ENCODE measurements around the gene TSPAN7.

TSPAN7 gene

GRCh38 chrX:38610849-38611248 lies 49.5 kb downstream of the TSPAN7 start:
- no peak for DNase-seq
- TF ChIP-seq GATA1 (IDR thresholded peaks at IDR 0.05; ENCODE audit: low read depth, low read length) (no peak), POLR2A (IDR thresholded peaks at IDR 0.05; ENCODE audit: low read length) (no peak)

- TF ChIP-seq POLR2A (IDR thresholded peaks at IDR 0.05; ENCODE audit: low read length) (no peak), GATA1 (IDR thresholded peaks at IDR 0.05; ENCODE audit: low read depth, low read length) (no peak)
- DNase-seq = no peak
Measured at GRCh38 chrX:38612281-38612680, 50.9 kb downstream of the TSPAN7 start.

- DNase-seq = no peak
- TF ChIP-seq GATA1 (IDR thresholded peaks at IDR 0.05; ENCODE audit: low read depth, low read length) (no peak), POLR2A (IDR thresholded peaks at IDR 0.05; ENCODE audit: low read length) (no peak)
Measured at GRCh38 chrX:38614485-38614884, 53.1 kb downstream of the TSPAN7 start.

GRCh38 chrX:38616904-38617303 lies 55.6 kb downstream of the TSPAN7 start:
- TF ChIP-seq GATA1 (IDR thresholded peaks at IDR 0.05; ENCODE audit: low read depth, low read length) = no peak
- no peak for TF ChIP-seq POLR2A (IDR thresholded peaks at IDR 0.05; ENCODE audit: low read length)
- DNase-seq = peak in 1 of 2 experiments; percentile 30

GRCh38 chrX:38618180-38618579 lies 56.8 kb downstream of the TSPAN7 start:
- DNase-seq = peak in 1 of 2 experiments; percentile 18
- no peak for TF ChIP-seq GATA1 (IDR thresholded peaks at IDR 0.05; ENCODE audit: low read depth, low read length)
- TF ChIP-seq POLR2A (IDR thresholded peaks at IDR 0.05; ENCODE audit: low read length) = no peak

- DNase-seq = no peak
- no peak for TF ChIP-seq GATA1 (IDR thresholded peaks at IDR 0.05; ENCODE audit: low read depth, low read length)
- no peak for TF ChIP-seq POLR2A (IDR thresholded peaks at IDR 0.05; ENCODE audit: low read length)
Measured at GRCh38 chrX:38620623-38621022, 59.3 kb downstream of the TSPAN7 start.

GRCh38 chrX:38626296-38626695 lies 65.0 kb downstream of the TSPAN7 start:
- DNase-seq = no peak
- TF ChIP-seq GATA1 (IDR thresholded peaks at IDR 0.05; ENCODE audit: low read depth, low read length) (no peak), POLR2A (IDR thresholded peaks at IDR 0.05; ENCODE audit: low read length) (no peak)

- peak; percentile 80 to 84 for DNase-seq
- TF ChIP-seq GATA1 (IDR thresholded peaks at IDR 0.05; ENCODE audit: low read depth, low read length) = no peak
Measured at GRCh38 chrX:38627683-38628082, 66.3 kb downstream of the TSPAN7 start.

GRCh38 chrX:38628587-38628986 lies 67.2 kb downstream of the TSPAN7 start:
- TF ChIP-seq POLR2A (IDR thresholded peaks at IDR 0.05; ENCODE audit: low read length) (no peak), GATA1 (IDR thresholded peaks at IDR 0.05; ENCODE audit: low read depth, low read length) (no peak)
- no peak for DNase-seq

GRCh38 chrX:38632516-38632915 lies 71.2 kb downstream of the TSPAN7 start:
- DNase-seq = peak in 1 of 2 experiments; percentile 7
- no peak for TF ChIP-seq GATA1 (IDR thresholded peaks at IDR 0.05; ENCODE audit: low read depth, low read length)
- TF ChIP-seq POLR2A (IDR thresholded peaks at IDR 0.05; ENCODE audit: low read length) = no peak

GRCh38 chrX:38634665-38635064 lies 73.3 kb downstream of the TSPAN7 start:
- TF ChIP-seq POLR2A (IDR thresholded peaks at IDR 0.05; ENCODE audit: low read length) = no peak
- TF ChIP-seq GATA1 (IDR thresholded peaks at IDR 0.05; ENCODE audit: low read depth, low read length) = no peak

GRCh38 chrX:38636949-38637819 lies 75.8 kb downstream of the TSPAN7 start:
- TF ChIP-seq POLR2A (IDR thresholded peaks at IDR 0.05; ENCODE audit: low read length) (no peak), GATA1 (IDR thresholded peaks at IDR 0.05; ENCODE audit: low read depth, low read length) (no peak)
- no peak for DNase-seq

More at GRCh38 chrX:38634665-38635064, 73.3 kb downstream of the TSPAN7 start:
- DNase-seq = peak; percentile 92 to 97

- peak; percentile 31 to 37 for DNase-seq
- TF ChIP-seq POLR2A (IDR thresholded peaks at IDR 0.05; ENCODE audit: low read length) = no peak
- TF ChIP-seq GATA1 (IDR thresholded peaks at IDR 0.05; ENCODE audit: low read depth, low read length) = no peak
Measured at GRCh38 chrX:38638952-38639529, 77.7 kb downstream of the TSPAN7 start.

GRCh38 chrX:38639730-38640129 lies 78.4 kb downstream of the TSPAN7 start:
- DNase-seq = no peak
- TF ChIP-seq GATA1 (IDR thresholded peaks at IDR 0.05; ENCODE audit: low read depth, low read length) = no peak
- no peak for TF ChIP-seq POLR2A (IDR thresholded peaks at IDR 0.05; ENCODE audit: low read length)

- peak; percentile 43 to 48 for DNase-seq
- TF ChIP-seq GATA1 (IDR thresholded peaks at IDR 0.05; ENCODE audit: low read depth, low read length) (no peak), POLR2A (IDR thresholded peaks at IDR 0.05; ENCODE audit: low read length) (no peak)
Measured at GRCh38 chrX:38641197-38641596, 79.9 kb downstream of the TSPAN7 start.
